ENCODE measurements around the gene CARD9. TPM values are rescaled to one million over a fixed set of nuclear protein-coding genes. Genes with fewer than 3 reads are reported as not detected.
"Not testable (repeated sequence)": the region's sequence is repeated elsewhere in the genome, so short reads cannot be mapped to it uniquely, and the experiment has no call there.

Gene CARD9
- total and polyA plus RNA-seq, 11 donors, result 0.30 to 7.1 (median 0.77) TPM

- Histone ChIP-seq H3K27me3 (no peaks in the 10 kb centered on the region), H3K9me3 (peaks cover 0 to 8% (median 0%) of the 10 kb centered on the region in 12 donors), H3K27ac (no peak overlapping the region), H3K36me3 (no peaks in the 10 kb centered on the region), H3K4me3 (no peak overlapping the region), H3K4me1 (peaks cover 0 to 32% (median 13%) of the 10 kb centered on the region in 12 donors)
- ATAC-seq (no peak), DNase-seq (peak in 1 of 5 donors; percentile 16)
- 76 to 88% (median 82%) methylated on average over 23 of the region's 23 CpGs for WGBS, 4 donors
- TF ChIP-seq POLR2A (IDR thresholded peaks at IDR 0.05) (no peak), CTCF (IDR thresholded peaks at IDR 0.05) (no peak)
- intact Hi-C loops (cut with DNase I), result no loop called here
Observed at GRCh38 chr9:136322756-136323330, 50.6 kb downstream of the CARD9 start.

- Histone ChIP-seq H3K27ac (no peak overlapping the region), H3K27me3 (no peaks in the 10 kb centered on the region), H3K4me3 (no peak overlapping the region), H3K4me1 (peaks cover 0 to 22% (median 7%) of the 10 kb centered on the region in 12 donors), H3K36me3 (no peaks in the 10 kb centered on the region), H3K9me3 (peaks cover 0 to 8% (median 0%) of the 10 kb centered on the region in 12 donors)
- intact Hi-C loops (cut with DNase I), result no loop called here
- ATAC-seq (no peak), DNase-seq (peak in 1 of 5 donors; percentile 14)
- WGBS, 4 donors, result 85 to 89% (median 88%) methylated on average over 5 to 19 of the region's 19 CpGs
- no peak for TF ChIP-seq POLR2A (IDR thresholded peaks at IDR 0.05)
- TF ChIP-seq CTCF (IDR thresholded peaks at IDR 0.05), result no peak
Observed at GRCh38 chr9:136321561-136321960, 51.9 kb downstream of the CARD9 start.

GRCh38 chr9:136320972-136321371, 52.5 kb downstream of the CARD9 start:
- H3K27me3 ChIP-seq; H3K36me3 ChIP-seq; ATAC-seq; DNase-seq; intact Hi-C loops (cut with DNase I); H3K4me3 ChIP-seq; H3K27ac ChIP-seq; H3K9me3 ChIP-seq: not testable (repeated sequence)
- H3K4me1 ChIP-seq, result peaks cover 0 to 16% (median 3%) of the 10 kb centered on the region in 12 donors

- WGBS, 4 donors, result 94 to 97% (median 97%) methylated on average over 3 of the region's 3 CpGs
- H3K4me3 ChIP-seq, DNase-seq: not testable (repeated sequence)
Observed at GRCh38 chr9:136319955-136320354, 53.5 kb downstream of the CARD9 start.

GRCh38 chr9:136319244-136319643, 54.2 kb downstream of the CARD9 start:
- intact Hi-C loops (cut with DNase I); H3K4me3 ChIP-seq; DNase-seq; ATAC-seq; H3K4me1 ChIP-seq; H3K27ac ChIP-seq; H3K27me3 ChIP-seq; H3K36me3 ChIP-seq: not testable (repeated sequence)
- WGBS, 4 donors, result 94 to 97% (median 96%) methylated on average over 14 of the region's 14 CpGs
- H3K9me3 ChIP-seq, result peaks cover 0 to 21% (median 4%) of the 10 kb centered on the region in 12 donors

More at GRCh38 chr9:136319955-136320354, 53.5 kb downstream of the CARD9 start:
- H3K4me1 ChIP-seq; H3K27ac ChIP-seq; H3K36me3 ChIP-seq; ATAC-seq; intact Hi-C loops (cut with DNase I); H3K27me3 ChIP-seq: not testable (repeated sequence)
- H3K9me3 ChIP-seq, result peaks cover 0 to 16% (median 2%) of the 10 kb centered on the region in 12 donors

- intact Hi-C loops (cut with DNase I), result no loop called here
- 86 to 93% (median 89%) methylated on average over 9 to 16 of the region's 16 CpGs for WGBS, 4 donors
- peak in 2 of 5 donors; percentile 19 to 57 for DNase-seq
Observed at GRCh38 chr9:136318776-136319241, 54.7 kb downstream of the CARD9 start.

More at GRCh38 chr9:136318776-136319241, 54.7 kb downstream of the CARD9 start:
- Histone ChIP-seq H3K27me3 (no peaks in the 10 kb centered on the region), H3K4me3 (no peak overlapping the region), H3K27ac (no peak overlapping the region), H3K4me1 (no peaks in the 10 kb centered on the region), H3K36me3 (no peaks in the 10 kb centered on the region), H3K9me3 (peaks cover 0 to 21% (median 4%) of the 10 kb centered on the region in 12 donors)
- no peak for ATAC-seq
- TF ChIP-seq CTCF (IDR thresholded peaks at IDR 0.05) (no peak), POLR2A (IDR thresholded peaks at IDR 0.05) (no peak)

Measured in heart left ventricle (tissue), 16 donors.